Fibroblast of villous mesenchyme (primary cell): Measurements from ENCODE around the gene TM9SF3. TPM values are rescaled to one million over a fixed set of nuclear protein-coding genes. Genes with fewer than 3 reads are reported as not detected.

ENCODE experiments used
- DNase-seq: peaks from one replicate; pipeline ENCODE4 v3.0.0-alpha.2; 2010; ENCODE audit warnings: low read depth
- H3K4me3 ChIP-seq: 2 replicates; pipeline ENCODE4 v1.5.1; 2011; ENCODE audit warnings: low read depth, mild to moderate bottlenecking, low read length
- CTCF ChIP-seq: IDR thresholded peaks from 2 replicates; pipeline ENCODE4 v1.5.1; 2012; ENCODE audit warnings: low read depth, mild to moderate bottlenecking, low read length; ENCODE audit not compliant: insufficient read depth
- total RNA-seq: library from RNA; depleted of rRNA; stranded (reverse); fragments of >200 nt; gene quantifications from 2 replicates; pipeline ENCODE4 v1.2.3, GENCODE V29; 2012

The TM9SF3 gene
- total RNA-seq, 1 donor, result 147 TPM

GRCh38 chr10:96513698-96514561 lies 72.9 kb downstream of the TM9SF3 start, which contains the start of gene TLL2:
TLL2 (minus strand) TSS chr10:96513926; CDS start chr10:96513685, 241 bp downstream.
- DNase-seq, result peak; percentile 89
- TF ChIP-seq CTCF, result peak; percentile 61
- H3K4me3 ChIP-seq, result peak within 1 kb of the TSS; percentile 51

- peak overlapping the region; percentile 51 for H3K4me3 ChIP-seq
- TF ChIP-seq CTCF, result no peak
- DNase-seq, result no peak
These were observed 73.5 kb downstream of the TM9SF3 start for GRCh38 chr10:96513305-96513697.

GRCh38 chr10:96512524-96513304 lies 74.1 kb downstream of the TM9SF3 start:
- peak overlapping the region; percentile 51 for H3K4me3 ChIP-seq
- no peak for TF ChIP-seq CTCF
- peak; percentile 33 for DNase-seq

GRCh38 chr10:96511044-96511945 lies 75.5 kb downstream of the TM9SF3 start:
- DNase-seq, result peak; percentile 24
- peak; percentile 59 for TF ChIP-seq CTCF
- no peak overlapping the region for H3K4me3 ChIP-seq

- no peak overlapping the region for H3K4me3 ChIP-seq
- DNase-seq, result peak; percentile 4
- TF ChIP-seq CTCF, result no peak
These were observed 77.7 kb downstream of the TM9SF3 start for GRCh38 chr10:96509017-96509641.

- no peak overlapping the region for H3K4me3 ChIP-seq
- TF ChIP-seq CTCF, result no peak
- no peak for DNase-seq
These were observed 79.8 kb downstream of the TM9SF3 start for GRCh38 chr10:96507044-96507443.
